DOHH2 (cell line): ENCODE results near the gene MBP.

ENCODE experiments used
- H3F3A ChIP-seq: fragments of 200-600 bp; sonication (generic), shearing (Covaris generic); 2 replicates; pipeline ENCODE4 v1.6.0; 2016; ENCODE audit warnings: antibody characterized with exemption, mild to moderate bottlenecking; ENCODE audit not compliant: control insufficient read depth, insufficient read depth
- H3K27ac ChIP-seq: fragments of 200-600 bp; sonication (generic); 2 replicates; pipeline ENCODE4 v1.5.1; 2014; ENCODE audit warnings: low read depth, mild to moderate bottlenecking, low read length, moderate library complexity
- H3K27me3 ChIP-seq: fragments of 200-600 bp; sonication (generic); 2 replicates; pipeline ENCODE4 v1.6.1; 2014; ENCODE audit warnings: mild to moderate bottlenecking, low read length, mixed read lengths; ENCODE audit not compliant: control insufficient read depth
- H3K36me3 ChIP-seq: fragments of 200-600 bp; sonication (generic); 2 replicates; pipeline ENCODE4 v1.6.1; 2014; ENCODE audit warnings: mild to moderate bottlenecking, low read length, moderate library complexity, mixed read lengths; ENCODE audit not compliant: control insufficient read depth
- H3K4me1 ChIP-seq: fragments of 200-600 bp; sonication (generic); 2 replicates; pipeline ENCODE4 v1.6.1; 2014; ENCODE audit warnings: mild to moderate bottlenecking, low read length, mixed read lengths; ENCODE audit not compliant: control insufficient read depth
- H3K4me2 ChIP-seq: fragments of 200-600 bp; sonication (generic); 2 replicates; pipeline ENCODE4 v1.6.0; 2014; ENCODE audit warnings: mild to moderate bottlenecking, low read length, moderate library complexity
- H3K4me3 ChIP-seq: fragments of 200-600 bp; sonication (generic); 2 replicates; pipeline ENCODE4 v1.5.1; 2014; ENCODE audit warnings: mild to moderate bottlenecking, low read length, mixed read lengths
- H3K79me2 ChIP-seq: fragments of 200-600 bp; sonication (generic); 2 replicates; pipeline ENCODE4 v1.6.1; 2014; ENCODE audit warnings: mild to moderate bottlenecking, low read length, mixed read lengths; ENCODE audit not compliant: control insufficient read depth
- H3K9me2 ChIP-seq: fragments of 200-600 bp; sonication (generic); replicated peaks from 2 replicates; pipeline ENCODE4 v1.6.1; 2014; ENCODE audit warnings: mild to moderate bottlenecking, low read length, mixed read lengths; ENCODE audit not compliant: control insufficient read depth
- H3K9me3 ChIP-seq: fragments of 200-600 bp; sonication (generic); 2 replicates; pipeline ENCODE4 v1.6.1; 2014; ENCODE audit warnings: antibody characterized with exemption, low read length, mixed read lengths; ENCODE audit not compliant: control insufficient read depth, insufficient read depth
- H4K20me1 ChIP-seq: fragments of 200-600 bp; sonication (generic); 2 replicates; pipeline ENCODE4 v1.6.0; 2014; ENCODE audit warnings: low read depth, mild to moderate bottlenecking, antibody characterized with exemption, low read length, moderate library complexity; ENCODE audit not compliant: control insufficient read depth, insufficient read depth
- EZH2phosphoT487 ChIP-seq: fragments of 200-600 bp; sonication (generic); IDR thresholded peaks from 2 replicates; pipeline ENCODE4 v1.6.1; 2017; ENCODE audit warnings: borderline replicate concordance, mild to moderate bottlenecking, antibody characterized with exemption, low read length, moderate library complexity, mixed read lengths
- TF ChIP-seq, protein P1 (sequence below): fragments of 200-600 bp; sonication (generic); IDR thresholded peaks from one replicate; pipeline ENCODE4 v1.5.1; 2014; ENCODE audit warnings: antibody characterized with exemption, mild to moderate bottlenecking, low read depth, low read length; ENCODE audit not compliant: poor library complexity, severe bottlenecking

MBP gene

DNA sequence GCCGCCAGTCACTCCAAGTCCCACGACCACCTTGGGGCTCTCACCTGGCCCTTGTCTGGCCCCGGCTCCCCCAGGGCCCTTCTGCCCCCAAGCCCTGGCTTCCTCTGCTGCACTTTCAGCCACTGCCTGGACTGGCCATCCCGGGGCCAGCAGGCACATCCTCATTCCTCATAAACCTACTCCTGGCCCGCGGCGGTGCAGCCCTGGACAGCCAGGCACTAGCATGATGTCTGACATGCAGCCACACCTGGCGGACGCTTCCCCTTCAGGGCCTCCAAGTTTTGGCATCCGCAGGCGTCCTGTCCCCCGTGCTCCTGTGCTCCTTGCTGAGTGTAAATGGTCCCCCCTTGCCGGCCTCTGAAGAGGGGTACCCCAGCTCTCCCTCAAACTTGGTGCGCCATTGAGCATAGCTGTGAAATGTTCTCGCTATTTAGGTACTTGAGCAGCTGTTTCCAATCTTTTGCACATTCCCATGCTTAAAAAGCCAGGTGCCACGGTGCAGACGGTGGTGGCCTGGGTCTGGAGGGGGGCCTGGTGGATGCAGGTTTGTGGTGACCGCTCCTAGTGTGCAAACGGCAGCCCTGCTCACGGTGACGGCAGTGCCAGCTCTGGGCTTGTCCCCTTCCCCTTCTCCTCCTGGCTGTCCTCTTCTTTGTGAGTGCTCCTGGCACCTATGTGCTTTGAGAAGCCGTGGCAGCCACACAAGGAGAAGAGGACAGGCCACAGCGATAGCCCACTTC is 123.8 kb downstream of the MBP start:
- Histone ChIP-seq H3K4me2 (no peak overlapping the region), H4K20me1 (no peaks in the 10 kb centered on the region), H3K27me3 (no peaks in the 10 kb centered on the region), H3K27ac (no peak overlapping the region), H3K9me2 (no peaks in the 10 kb centered on the region), H3K36me3 (no peaks in the 10 kb centered on the region; the same call in 1 of the 2 replicates), H3F3A (no peaks in the 10 kb centered on the region), H3K9me3 (no peaks in the 10 kb centered on the region), H3K4me1 (peaks cover 12% of the 10 kb centered on the region), H3K79me2 (no peaks in the 10 kb centered on the region), H3K4me3 (no peak overlapping the region)
- TF ChIP-seq, protein P1, sequence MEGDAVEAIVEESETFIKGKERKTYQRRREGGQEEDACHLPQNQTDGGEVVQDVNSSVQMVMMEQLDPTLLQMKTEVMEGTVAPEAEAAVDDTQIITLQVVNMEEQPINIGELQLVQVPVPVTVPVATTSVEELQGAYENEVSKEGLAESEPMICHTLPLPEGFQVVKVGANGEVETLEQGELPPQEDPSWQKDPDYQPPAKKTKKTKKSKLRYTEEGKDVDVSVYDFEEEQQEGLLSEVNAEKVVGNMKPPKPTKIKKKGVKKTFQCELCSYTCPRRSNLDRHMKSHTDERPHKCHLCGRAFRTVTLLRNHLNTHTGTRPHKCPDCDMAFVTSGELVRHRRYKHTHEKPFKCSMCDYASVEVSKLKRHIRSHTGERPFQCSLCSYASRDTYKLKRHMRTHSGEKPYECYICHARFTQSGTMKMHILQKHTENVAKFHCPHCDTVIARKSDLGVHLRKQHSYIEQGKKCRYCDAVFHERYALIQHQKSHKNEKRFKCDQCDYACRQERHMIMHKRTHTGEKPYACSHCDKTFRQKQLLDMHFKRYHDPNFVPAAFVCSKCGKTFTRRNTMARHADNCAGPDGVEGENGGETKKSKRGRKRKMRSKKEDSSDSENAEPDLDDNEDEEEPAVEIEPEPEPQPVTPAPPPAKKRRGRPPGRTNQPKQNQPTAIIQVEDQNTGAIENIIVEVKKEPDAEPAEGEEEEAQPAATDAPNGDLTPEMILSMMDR = no peak

DNA sequence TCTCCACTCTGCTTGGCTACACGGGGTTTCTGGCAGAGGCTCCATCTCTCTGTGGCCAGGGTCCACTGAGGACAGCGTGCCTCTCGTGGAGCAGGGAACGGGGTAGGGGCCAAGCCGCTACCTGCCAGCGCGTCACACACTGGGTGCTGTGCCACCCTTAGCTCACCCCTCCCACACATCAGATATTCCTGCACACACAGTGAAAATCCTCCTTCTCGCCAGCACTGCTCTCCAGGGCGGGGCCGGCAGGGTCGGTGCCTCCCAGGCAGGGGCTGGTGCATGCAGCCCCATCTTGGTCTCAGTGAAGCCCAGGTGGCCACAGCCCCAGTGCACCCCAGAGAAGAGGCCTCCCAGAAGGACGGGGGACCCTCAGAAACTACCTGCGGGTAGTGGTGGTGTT is 124.6 kb downstream of the MBP start:
- Histone ChIP-seq H3K9me3 (no peaks in the 10 kb centered on the region), H3K4me2 (no peak overlapping the region), H3K27ac (no peak overlapping the region), H3K79me2 (no peaks in the 10 kb centered on the region), H3F3A (no peaks in the 10 kb centered on the region), H4K20me1 (no peaks in the 10 kb centered on the region), H3K4me1 (peaks cover 12% of the 10 kb centered on the region), H3K4me3 (no peak overlapping the region), H3K36me3 (no peaks in the 10 kb centered on the region; the same call in 1 of the 2 replicates), H3K27me3 (no peaks in the 10 kb centered on the region), H3K9me2 (no peaks in the 10 kb centered on the region)
- TF ChIP-seq, protein P1 = no peak
- TF ChIP-seq EZH2phosphoT487 = no peak

DNA sequence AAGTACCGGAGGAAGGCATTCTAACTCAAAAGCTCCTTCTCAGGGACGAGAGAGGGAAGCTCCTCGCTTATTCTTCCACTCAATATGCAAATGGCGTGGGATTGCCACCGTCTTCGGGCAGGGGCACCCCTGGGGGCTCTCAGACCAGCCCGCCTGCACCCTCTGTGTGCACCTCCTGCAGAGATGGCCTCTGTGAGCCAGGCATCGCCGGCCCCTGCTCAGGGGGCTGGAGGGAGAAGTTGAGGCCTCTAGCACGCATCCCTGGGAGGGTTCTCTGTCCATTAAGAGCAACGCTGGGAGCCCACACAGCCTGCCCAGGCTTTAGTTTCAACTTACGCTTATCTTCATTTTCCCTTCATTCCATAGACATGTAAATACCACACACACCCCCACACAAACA is 125.3 kb downstream of the MBP start:
- peaks cover 12% of the 10 kb centered on the region for H3K4me1 ChIP-seq
- no peak overlapping the region for H3K27ac ChIP-seq
- no peaks in the 10 kb centered on the region for H3F3A ChIP-seq
- H3K36me3 ChIP-seq = no peaks in the 10 kb centered on the region
- no peak overlapping the region for H3K4me3 ChIP-seq
- no peak overlapping the region for H3K4me2 ChIP-seq
- no peaks in the 10 kb centered on the region for H4K20me1 ChIP-seq
- H3K27me3 ChIP-seq = no peaks in the 10 kb centered on the region
- no peaks in the 10 kb centered on the region for H3K9me3 ChIP-seq
- TF ChIP-seq, protein P1 = no peak
- no peak for TF ChIP-seq EZH2phosphoT487
- H3K9me2 ChIP-seq = no peaks in the 10 kb centered on the region
- H3K79me2 ChIP-seq = no peaks in the 10 kb centered on the region
